Stimulated activated CD8-positive, alpha-beta memory T cell treated with anti-CD3 and anti-CD28 coated beads, Interleukin-7, amount 100 ng/mL, for 24 hours (primary cell): Measurements from ENCODE around the gene FRK.

ENCODE experiments used
- DNase-seq: peaks from one replicate; pipeline ENCODE4 v3.0.0-alpha.2; 2020; ENCODE audit warnings: low read depth

Gene FRK

DNA sequence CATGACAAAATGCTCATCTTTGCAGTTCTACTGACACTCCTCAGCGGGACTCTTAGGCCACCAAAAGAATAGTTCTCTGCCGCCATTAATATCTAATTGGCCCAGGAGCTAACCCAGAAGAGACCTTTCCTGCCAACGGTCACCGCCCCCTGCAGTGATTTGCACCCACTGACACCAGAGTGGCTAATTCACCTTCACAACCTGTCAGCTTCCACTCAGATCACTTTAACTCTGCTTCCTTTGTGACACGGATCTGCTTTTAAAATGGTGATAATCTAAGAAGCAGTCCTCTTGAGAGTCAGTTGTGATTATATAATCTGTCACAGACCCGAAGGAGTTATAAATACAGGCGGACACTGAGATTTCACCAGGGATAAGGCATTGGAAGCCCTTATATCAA lies 172.8 kb downstream of the FRK start:
- DNase-seq = no peak

GRCh38 chr6:115885636-115886366 lies 174.9 kb downstream of the FRK start:
- DNase-seq = no peak

DNA sequence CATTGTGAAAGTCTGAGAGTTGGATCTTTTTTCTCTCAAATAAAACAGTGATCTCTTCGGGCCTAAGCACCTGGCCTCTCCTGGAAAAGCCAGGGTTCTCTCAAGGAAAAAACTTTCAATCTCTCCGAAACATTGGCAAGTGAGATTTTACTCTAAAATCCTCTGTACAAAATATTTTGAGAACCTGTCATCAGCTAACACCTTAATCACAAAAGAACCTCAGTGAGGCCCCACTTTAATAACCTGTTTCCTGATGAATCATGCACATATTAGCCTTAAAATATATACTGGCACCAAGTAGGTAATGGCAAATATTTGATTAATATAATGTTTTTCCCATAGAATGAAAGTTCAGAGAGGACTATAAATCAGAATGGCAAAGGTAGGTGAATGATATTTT lies 177.9 kb downstream of the FRK start:
- no peak for DNase-seq

GRCh38 chr6:115882174-115882573 lies 178.5 kb downstream of the FRK start:
- no peak for DNase-seq
